Stimulated activated CD4-positive, alpha-beta T cell treated with anti-CD3 and anti-CD28 coated beads, Interleukin-12 subunit alpha, Interleukin-12 subunit beta, amount 100 ng/mL, for 48 hours (primary cell): ENCODE measurements around the gene KCNQ2.
A peak's percentile ranks its signal among the peaks of the same experiment; 100 is the strongest.

Experiments
- DNase-seq, 3 donors: peaks; one replicate each; pipeline ENCODE4 v3.0.0-alpha.2; 2020; ENCODE audit warnings: low read depth in 2 of 3, low spot score in 1 of 3

KCNQ2 gene

DNA sequence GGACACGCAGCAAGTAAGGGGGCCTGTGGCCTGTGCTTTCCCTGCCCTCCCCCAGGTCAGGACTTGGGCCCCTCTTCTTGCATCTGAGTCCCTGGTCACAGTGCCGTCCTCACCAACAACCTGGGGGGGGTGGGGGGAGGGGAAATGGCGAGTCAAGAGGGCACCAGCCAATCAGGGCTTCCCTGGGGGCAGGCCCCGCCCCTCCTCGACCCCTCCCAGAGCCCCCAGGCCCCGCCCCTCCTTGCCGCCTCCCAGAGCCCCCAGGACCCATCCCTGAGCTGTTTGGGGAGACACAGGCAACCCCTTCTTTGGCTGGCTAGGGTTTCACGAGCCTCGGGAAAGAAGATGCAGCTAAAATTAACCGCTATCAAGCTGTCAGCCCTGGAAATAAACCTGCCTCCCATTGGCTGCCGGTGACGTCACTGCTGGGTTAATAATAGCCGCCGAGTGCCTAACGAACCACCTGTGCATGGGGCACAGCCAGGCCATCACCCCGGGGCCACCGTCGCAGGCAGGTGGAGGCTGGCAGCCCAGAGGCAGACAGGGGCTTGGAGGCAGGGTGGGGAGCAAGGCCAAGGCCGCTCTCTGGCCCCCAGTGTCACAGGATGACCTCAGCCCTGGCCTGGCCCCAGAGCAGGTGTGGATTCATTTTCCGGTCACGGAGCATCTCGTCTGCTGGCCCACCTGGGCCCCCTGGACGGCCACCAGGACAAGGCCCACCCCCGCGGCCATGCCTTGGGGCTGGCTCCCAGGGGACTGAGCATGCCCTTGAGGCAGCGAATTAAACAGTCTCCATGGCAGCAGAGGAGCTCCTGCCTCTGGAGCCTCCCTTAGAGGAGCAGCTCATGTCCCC lies 29.6 kb upstream of the KCNQ2 start:
- DNase-seq = no peak

DNA sequence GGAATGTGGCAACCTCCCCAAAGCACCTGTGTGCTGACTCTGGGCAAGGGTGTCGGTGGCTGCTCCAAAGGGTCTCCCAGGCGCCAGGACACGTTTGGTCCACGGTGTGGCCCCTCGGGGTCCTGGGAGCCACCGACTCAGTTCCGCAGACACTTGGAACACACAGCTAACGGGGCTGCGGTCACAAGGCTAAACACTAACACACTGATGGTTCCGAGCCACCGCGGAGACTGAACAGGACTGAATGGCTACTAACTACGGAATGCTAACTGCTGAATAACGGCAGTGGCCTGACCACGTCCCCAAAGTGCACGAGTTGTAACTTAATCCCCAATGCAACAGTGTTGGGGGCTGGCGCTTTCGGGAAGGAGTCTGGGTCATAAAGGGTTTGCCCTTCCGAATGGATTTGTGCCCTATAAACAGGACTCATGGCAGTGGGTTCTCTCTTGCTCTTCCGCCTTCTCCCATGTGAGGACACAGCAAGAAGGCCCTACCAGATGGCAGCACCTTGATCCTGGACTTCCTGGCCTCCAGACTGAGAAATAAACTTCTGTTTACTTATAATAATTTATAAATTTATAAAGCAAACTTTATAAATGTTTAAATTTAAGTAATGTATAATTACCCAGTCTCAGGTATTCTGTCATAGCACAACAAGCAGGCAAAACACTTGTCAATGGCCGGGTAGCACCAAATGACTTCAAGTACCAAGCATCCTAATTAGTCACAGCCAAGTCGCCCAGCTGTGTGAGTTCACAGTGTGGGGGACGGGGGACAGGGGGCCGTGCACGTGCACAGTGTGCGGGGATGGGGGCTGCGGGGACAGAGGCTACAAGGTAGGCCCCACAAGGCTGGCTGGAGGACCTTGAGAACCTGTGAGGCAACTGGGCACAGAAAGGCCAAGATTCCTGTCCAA lies 28.7 kb upstream of the KCNQ2 start:
- no peak for DNase-seq

DNA sequence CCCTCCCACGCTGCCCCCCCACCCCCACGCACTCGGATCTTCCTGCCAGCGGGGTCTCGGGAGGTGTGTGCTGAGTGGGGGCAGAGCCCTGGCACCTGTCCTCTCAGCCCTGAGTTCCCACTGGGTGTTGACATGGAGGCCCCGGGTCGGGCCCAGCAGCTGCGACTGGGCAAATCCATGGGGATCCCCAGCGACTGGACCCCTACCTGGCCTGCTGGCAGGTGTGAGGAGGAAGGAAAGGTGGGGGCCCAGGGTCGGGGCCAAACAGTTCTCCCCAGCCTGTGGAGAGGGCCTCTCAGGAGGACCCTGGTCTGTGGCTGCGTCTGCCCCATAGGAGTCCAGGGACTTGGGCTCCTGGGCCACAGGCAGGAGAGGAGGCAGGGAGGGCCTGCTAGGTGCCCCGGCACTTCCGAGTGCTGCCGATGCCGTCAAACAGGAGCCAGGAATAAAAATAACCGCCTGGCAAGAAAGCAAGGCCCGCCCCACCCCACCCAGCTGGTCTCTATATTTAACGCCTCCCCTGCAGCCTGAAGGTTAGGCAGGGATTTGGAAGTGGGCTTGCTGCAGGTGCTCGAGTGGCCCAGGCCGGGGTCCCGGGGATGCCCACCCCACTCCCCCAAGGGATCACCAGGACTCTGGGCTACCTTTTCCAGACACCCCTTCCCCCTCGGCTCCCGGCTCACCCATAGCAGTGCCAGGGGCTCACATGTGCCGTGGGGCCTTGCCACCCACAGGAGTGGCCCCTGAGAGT lies 27.9 kb upstream of the KCNQ2 start:
- no peak for DNase-seq

DNA sequence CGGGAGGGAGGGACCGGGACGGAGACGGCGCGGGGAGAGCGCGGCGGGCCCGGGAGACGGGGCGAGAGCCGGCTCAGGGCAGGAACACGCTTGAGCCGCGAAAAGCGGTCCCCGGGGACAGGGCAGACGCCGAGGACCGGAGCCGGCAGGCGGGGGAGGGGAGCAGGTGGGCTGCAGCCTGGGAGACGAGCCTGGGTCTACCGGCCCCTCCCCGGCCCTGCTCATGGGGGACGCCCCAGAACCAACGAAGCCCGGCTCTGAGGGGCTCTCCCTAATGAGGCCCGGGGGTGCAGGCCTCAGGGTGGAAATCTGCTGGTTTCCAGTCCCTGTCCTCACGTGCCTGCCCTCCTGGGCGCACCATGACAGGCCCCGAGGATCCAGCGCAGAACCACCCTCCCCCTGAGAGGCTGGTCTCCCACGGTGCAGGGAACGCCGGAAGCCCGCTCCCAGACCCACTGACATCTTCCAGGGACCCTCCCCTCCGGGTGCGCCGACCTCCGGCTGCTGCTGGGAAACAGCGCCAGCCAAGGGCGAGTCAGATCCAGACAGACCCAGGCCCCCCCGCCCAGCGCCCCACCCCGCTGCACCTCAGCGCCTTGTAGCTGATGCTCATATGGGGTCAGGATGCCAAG lies 27.0 kb upstream of the KCNQ2 start:
- DNase-seq = no peak

DNA sequence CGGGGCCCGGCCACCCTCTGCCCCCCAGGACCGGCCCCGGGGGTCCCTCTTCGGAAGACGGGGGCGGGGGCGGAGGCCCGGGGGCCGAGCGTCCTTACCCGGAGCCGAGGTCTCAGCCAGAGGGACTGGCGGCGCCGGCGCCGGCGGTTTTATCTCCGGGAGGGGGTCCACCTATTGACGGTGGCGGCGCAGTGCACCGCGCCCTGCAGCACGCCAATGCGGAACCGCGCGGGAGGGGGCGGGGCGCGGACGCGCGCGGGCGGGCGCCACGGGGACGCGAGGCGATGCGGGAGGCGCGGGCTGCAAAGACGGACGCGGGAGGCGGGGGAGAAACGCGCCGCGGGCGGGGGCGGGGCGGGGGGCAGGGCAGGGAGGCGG lies 26.5 kb upstream of the KCNQ2 start, which contains the start of gene EEF1A2:
EEF1A2 (minus strand) TSS at position 124 of the 378 bp plus-strand sequence. CDS start 1,320 bp downstream, outside the sequence.
- DNase-seq = no peak

DNA sequence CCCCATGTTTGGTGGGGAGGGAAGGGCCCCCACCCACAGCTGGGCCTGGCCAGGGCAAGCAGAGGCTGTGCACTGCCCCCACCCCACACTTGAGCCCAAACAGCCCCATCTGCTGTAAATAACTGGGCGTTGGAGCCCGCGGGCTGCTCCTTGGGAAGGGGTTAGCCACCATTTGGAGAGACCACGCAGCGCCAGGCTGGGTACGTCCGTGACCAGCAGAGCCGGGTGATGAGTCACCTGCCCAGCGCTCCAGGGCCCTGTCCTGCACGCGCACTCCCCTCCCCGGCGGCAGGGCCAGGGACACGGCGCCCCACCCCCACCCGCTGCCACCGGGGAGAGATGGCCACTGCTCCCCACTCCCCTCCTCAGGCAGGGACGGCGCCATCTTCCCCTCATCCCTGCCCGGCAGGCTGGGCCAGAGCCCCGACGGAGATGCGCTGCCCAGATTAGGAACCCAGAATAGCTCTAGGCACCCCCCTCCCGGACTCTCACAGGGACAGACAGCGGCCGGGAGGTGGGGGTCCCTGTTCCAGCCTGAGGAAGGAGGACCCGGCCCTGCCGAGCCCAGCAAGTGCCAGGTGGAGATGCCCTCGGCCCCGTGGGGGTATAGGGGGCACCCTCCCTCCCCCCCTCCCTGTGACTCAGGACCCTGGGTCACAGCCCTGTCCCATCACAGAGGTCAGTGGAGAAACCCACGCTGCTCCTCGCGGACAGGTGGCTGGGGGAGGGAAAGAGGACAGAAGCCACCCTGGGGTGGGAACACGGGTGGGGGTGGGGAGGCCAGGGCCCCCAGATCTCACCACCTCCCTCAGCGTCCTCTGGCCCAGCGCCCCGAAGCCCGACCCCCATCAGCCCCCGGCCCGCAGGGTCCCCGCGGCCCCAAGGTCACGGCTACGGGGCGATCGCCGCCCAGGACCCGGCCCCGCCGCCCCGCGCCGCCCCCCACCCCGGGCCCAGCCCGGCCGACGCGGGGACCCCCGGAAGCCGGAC lies 25.8 kb upstream of the KCNQ2 start:
- no peak for DNase-seq

DNA sequence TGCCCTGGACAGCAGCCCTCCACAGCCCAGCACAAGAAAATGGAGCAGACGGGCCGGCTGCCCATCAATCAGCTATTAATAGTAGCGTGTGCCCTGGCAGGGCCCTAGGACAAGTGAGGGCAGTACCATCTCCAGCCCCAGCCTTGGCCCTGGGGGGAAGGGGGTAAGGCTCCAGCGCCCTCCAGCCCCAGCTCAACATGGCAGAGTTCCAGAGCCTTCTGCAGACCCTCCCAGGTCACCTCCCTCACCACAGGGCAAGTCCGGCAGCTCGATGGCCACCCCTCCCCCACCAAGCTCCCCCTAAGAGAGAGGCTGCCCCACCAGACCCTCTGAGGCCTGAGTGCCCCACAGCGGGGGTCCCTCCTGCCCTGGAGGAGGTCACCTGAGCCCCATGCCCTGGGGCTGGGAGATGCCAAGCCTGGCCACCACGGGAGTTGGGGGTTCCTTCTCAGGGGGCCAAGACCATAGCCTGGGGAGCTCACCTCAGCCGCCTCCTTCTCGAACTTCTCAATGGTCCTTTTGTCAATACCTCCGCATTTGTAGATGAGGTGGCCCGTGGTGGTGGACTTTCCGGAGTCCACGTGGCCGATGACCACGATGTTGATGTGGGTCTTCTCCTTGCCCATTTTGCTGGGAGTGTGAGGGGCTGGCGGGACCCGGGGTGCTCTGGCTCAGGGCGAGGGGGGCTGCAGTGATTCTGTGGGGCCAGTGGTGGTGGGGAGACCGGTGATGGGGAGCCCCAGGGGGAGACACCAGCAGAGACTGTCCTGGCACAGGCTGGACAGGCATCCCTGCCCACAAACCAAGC lies 24.9 kb upstream of the KCNQ2 start:
- DNase-seq = no peak

DNA sequence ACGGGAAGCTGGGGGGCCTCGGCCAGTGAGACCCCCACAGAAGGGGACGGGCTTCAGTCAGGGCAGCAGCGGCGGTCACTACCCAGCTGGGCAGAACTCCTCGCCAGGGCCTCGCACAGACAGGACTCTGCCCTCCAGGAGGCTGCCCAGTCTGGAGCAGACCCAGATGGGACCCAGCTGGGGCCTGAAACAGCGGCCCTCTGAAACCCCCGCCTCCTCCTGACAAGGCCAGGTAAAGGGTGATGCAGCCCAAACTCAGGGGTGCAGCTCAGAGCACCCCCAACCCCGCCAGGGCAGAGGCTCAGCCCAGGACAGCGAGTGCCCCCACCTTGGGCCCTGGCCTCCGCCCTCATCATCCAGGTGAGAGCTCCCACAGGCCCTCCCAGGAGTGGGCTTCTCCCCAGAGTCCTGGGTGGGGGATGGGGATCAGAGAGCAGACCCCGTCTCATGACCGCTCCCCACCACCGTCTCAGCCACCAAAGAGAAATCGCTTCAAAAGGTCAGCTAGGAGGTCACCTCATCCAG lies 24.2 kb upstream of the KCNQ2 start:
- DNase-seq = no peak

DNA sequence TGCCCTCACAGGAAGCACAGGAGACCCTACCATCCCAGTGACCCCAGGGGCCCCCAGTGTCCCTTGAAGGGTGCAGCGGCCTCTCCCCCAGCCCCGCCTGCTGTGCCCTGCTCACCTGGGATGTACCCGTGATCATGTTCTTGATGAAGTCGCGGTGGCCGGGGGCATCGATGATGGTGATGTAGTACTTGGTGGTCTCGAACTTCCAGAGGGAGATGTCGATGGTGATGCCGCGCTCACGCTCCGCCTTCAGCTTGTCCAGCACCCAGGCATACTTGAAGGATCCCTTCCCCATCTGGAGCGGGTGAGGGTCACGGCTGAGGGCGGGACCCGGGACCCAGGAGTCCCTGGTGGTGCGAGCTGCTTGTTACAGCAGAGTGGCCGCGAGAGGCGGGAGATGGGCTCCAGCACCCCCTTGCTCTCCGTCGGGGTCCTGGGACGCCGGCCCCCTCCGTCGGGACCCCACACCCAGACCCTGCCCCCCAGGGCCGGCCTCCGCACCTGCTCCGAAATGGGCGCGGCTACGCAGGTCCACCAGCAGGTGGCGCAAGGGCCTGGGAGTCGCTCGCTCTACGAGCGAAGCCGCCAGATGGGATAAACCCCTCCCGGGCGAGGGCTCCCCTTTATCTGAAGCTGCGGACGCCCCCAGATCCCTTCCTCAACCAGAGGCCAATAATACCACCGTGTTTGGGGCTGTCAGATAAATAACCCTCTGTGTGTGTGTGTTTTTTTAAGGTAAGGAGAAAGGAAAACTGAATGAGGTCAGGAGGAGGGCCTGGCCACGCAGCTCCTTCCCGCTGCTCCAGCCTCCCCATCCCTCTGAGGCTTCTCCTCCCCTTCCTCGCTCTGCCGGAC lies 23.5 kb upstream of the KCNQ2 start:
- DNase-seq = peak; percentile 41 to 83 (median 66)

DNA sequence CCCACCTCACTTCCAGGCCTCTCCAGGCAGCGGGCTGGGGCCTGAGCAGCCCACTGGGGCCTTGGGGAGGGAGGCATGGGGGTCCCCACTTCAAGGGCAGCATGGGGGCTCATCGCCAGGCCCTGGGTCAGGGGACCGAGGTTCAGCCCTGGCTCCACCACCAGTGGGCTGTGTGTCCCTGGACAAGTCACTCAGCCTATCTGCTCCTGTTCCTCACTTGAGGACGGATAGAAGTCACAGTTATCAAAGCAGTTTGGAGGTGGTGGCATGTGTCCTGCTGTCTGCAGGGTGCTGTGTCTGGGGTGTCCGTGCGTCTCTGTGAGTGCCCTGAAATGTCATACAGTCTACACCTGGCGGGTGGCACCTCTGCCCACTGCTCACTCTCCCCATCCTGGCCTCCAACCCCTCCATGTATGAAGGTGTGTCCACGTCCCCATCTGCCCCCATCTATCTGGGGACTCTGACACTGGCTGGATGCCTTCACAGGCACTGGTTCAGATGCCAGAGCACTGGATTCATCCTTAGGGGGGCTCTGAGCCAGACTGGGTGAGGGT lies 22.8 kb upstream of the KCNQ2 start:
- no peak for DNase-seq

DNA sequence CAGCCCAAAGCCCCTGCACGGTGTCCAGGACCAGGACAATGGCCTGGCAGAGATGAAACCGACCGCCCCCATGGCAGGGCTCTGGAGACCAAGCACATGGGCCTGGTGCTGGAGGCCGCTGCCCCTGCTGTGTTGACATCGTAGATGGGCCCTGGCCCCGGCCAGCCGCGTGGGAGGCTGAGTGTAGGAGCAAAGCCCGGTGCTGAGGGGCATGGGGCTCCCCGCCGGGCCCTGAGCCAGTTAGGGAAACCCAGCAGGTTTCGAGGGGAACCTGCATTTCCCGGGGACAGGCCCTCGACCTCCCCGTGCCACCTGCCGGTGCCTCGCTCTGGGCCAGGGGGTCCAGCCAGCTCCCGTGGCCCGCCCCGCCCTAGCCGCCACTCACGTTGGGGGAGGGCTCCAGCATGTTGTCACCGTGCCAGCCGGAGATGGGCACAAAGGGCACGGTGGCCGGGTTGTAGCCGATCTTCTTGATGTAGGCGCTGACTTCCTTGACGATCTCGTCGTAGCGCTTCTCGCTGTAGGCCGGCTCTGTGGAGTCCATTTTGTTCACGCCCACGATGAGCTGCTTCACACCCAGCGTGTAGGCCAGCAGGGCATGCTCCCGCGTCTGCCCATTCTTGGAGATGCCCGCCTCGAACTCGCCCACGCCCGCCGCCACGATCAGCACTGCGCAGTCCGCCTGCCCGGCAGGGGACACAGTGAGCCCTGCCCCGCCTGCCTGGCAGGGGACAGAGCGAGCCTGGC lies 22.1 kb upstream of the KCNQ2 start:
- no peak for DNase-seq

DNA sequence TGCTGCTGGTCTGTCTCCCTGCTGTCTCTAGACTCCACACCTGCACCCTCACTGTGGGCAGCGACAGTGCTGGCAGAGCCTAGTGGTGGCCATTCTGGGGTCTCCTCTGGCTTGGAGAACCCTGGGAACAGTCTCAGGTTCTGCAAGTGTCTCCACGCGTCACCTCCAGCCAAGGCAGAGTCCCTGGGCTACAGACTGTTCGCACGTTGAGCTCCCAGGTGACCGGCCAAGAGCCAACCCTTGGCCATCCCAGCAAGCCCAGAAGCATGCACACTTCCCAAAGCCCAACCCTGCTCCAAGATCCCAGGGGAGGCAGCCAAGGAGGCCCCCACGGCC lies 21.6 kb upstream of the KCNQ2 start:
- DNase-seq = no peak

DNA sequence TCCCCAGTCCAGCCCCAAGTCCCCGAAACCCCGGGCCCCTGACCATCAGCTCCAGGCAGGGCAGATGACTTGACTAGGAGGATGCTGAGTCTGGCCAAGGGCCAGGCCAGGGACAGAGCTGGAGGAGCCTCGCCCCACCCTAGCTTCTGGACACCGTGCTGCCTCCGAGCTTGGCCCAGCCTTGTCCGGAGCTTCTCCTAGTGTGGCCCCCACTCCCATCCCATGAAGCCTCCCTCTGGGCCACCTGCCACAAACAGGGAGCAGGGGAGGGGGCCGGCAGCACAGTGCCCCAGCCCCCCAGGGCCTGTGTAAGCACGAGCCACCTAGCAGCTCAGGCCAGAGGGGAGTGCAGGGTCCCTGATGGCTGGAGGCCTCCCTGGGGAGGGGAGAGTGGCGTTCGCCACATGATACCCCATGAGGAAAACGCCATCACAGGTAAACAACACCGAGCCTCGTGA lies 21.1 kb upstream of the KCNQ2 start:
- DNase-seq = no peak

DNA sequence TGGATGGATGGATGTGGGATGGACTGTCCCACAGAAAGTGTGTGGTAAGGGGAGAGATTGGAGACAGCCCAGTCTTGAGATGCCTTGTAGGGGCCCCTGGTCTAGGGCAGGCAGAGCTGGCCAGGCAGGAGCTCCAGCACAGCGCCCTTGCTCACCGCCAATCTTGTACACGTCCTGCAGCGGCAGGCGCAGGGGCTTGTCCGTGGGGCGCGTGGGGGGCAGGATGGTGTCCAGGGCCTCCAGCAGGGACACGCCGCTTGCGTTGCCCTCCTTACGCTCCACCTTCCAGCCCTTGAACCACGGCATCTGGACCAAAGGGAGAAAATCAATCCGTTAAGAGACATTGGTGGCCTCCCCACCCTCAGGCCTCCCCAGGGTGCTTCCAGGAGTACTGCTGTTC lies 20.5 kb upstream of the KCNQ2 start:
- DNase-seq = no peak

DNA sequence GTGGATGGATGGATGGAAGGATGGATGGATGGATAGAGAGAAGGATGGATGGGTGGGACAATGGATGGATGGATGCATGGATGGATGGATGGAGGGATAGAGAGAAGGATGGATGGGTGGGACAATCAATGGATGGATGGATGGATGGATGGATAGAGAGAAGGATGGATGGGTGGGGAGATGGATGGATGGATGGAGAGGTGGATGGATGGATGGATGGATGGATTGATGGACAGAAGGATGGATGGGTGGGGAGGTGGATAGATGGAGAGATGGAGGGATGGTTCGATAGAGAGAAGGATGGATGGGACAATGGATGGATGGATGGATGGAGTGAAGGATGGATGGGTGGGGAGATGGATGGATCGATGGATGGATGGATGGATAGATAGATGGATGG lies 20.1 kb upstream of the KCNQ2 start:
- no peak for DNase-seq

DNA sequence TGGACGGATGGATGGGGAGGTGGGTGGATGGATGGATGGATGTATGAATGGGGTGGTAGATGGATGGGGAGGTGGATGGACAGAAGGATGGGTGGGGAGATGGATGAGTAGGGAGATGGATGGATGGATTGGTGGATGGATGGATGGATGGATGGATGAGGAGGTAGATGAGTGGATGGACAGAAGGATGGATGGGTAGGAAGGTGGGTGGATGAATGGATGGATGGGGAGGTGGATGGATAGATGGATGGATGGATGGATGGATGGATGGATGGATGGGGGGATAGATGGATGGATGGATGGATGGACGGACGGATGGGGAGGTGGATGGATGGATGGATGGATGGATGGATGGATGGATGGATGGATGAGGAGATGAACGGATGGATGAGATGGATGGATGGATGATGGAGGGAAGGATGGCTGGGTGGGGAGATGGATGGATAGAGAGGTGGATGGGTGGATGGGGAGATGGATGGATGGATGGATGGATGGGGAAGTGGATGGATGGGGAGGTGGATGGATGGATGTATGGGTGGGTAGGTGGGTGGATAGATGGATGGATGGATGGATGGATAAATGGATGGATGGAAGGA lies 19.3 kb upstream of the KCNQ2 start:
- DNase-seq = no peak
